NCI-H2196 treated with DMSO at 0.1 percent for 48 hours (cell line): ENCODE data around the gene ZNF263.

Experiments used
- DNase-seq: peaks from one replicate; lab custom pipeline; 2025; ENCODE audit not compliant: unreplicated experiment; lab: John Stamatoyannopoulos, UW

Gene ZNF263

DNA sequence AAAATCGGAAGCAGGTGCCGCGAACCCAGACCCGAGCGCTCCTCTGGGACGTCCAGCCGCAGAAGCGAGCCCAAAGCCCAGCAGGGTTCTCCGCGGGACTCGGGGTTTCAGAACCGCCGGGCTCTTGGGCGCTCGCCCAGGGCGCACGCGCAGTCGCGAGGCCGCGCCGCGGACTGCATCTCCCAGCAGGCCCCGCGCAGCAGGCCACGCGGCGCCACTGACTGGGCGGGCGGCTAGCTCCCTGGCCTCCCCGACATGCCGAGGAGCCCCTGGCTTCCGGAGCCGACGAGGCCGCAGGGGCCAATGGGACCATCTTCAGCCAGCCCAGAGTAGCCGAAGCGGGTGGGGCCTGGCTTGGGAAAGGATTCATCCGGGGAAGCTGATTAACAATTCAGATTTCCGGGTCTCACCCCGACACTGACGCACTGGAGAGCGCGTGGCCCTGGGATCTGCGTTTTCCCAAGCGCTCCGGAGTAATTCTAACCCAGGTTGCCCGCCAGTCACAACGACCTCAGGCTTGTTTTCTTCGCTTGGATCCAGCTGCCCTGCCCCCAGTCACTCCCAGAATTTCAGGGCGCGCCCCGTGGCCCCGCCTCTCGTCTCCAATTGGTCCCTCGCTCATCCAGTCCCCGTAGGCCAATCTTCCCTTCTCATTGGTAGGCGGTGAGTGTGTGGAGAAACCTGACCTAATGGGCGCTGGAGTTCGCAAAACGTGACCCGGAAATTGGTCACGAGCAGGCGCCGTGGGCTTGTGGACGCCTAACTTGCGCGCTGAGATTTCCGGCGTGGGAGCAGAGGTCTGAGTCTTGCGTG, at the start of gene ZNF263:
Gene ZNF263 (plus strand): TSS at position 762 of the 813 bp plus-strand sequence. CDS start 328 bp downstream, outside the sequence.
- DNase-seq: peak; percentile 96

GRCh38 chr16:3234543-3234856, 48.8 kb upstream of the ZNF263 start:
- DNase-seq: no peak

GRCh38 chr16:3234857-3235561, 48.3 kb upstream of the ZNF263 start, which contains the start of gene ZNF200:
TSS of gene ZNF200 (minus strand) at chr16:3235158. CDS start at chr16:3233755, 1,403 bp downstream.
- peak; percentile 86 for DNase-seq

DNA sequence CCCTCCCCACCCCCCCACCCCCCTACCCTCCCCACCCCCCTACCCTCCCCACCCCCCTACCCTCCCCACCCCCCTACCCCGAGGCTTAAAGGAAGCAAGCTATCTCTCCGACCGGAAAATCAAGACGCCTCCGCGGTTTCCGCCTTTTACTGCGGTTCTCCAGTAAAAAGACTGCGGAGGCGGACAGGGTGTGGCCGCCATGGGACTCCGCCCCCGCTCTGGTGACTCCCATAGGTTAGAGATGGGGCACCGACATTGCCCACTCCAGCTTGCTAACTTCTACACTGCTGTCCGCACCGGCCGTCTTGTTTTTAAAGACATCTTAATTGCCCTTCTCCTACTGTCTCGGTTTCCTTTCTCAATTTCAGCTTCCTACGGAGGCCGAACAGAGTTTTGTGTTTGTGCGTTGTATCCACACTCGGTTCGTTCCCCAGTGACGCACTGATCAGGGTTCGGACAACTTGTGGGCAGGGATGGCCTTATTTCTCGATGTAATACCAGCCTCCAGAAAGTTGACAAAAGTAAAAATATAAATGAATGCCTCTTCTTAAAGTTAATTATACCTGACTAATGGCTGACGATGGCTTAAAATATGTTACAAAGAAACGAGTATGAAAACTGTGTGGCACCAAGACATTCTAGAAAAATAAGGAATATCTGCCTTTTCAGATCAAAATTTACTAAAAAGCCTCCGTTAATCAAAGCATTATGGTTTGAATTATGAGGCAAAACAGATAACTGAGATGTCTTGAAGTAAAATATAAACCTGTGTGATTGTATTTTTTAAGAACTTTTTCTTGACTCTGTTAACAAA, 47.2 kb upstream of the ZNF263 start:
- no peak for DNase-seq

DNA sequence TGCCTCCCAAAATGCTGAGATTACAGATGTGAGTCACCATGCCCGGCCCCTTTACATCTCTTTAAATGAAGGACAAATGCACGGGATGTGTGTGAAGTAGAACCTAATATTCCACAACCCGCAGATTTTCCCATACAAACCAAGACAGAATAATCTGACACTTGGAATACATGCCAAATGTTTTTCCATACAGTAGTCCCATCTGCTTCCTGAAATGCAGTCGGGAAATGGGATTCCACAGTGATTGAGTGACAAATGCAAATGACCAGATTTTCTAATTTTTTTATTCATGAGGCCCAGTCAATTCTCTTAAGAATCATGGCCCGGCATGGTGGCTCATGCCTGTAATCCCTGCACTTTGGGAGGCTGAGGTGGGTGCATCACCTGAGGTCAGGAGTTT, 41.5 kb upstream of the ZNF263 start:
- no peak for DNase-seq

GRCh38 chr16:3242709-3243108, 40.6 kb upstream of the ZNF263 start:
- no peak for DNase-seq

GRCh38 chr16:3243882-3244281, 39.4 kb upstream of the ZNF263 start:
- no peak for DNase-seq

DNA sequence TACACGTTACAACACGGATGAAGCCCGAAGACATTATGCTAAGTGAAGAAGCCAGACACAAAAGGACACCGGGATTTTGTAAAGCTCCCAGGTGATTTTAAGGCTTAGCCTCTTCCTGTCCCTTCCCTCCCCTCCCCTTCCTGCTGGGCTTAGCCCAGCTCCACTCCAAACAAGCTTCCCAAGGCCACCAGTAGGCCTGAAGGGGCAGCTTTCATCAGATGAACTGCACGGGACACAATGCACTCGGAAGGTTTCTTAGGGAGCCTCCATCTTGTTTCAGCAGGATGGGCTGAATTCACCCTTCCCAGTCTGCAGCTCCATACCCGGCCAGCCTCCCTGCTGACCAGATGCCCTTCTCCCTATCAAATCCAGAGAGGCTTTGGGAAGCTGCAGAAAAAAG, 37.3 kb upstream of the ZNF263 start:
- no peak for DNase-seq

DNA sequence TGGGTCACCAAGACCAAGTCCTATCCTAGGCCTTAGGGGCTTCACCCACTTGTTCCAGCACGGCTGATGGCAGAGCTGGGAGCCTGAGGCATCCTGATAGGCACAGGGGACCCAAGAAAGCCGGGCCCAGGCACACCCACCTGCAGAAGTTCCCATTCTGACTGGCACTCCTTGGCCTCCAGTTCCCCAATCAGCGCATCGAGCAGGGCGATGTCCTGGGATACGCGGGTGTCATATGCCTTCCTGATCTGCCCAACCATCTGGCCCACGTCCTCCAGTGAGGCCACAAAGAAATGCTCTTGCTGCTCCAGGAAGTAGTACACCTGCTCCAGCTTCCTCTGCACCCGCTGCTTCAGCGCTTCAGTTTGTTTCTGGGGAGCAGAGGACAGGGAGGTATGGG, 36.4 kb upstream of the ZNF263 start:
- no peak for DNase-seq

- DNase-seq: no peak
These were observed 34.7 kb upstream of the ZNF263 start for GRCh38 chr16:3248596-3248995.

DNA sequence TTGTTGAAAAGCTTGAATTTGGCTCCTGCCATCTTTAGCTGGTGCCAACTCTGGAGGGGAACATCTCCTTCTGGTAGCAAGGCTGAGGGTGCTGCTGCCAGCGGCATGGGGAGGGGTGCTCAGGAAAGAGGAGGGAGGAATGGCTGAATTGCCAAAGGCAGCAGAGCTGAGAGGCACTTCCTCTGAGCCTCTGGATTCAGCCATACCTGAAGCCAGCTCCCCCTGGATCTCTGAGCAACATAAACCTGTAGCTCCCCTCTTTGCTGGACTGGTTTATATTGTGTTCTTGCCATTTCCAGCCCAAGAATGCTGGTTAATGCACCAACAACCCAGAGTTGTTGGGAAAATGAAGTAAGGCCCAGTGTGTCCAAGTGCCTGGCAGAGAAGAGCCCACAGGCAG, 34.3 kb upstream of the ZNF263 start:
- DNase-seq: no peak

GRCh38 chr16:3249451-3249850, 33.8 kb upstream of the ZNF263 start:
- no peak for DNase-seq

DNA sequence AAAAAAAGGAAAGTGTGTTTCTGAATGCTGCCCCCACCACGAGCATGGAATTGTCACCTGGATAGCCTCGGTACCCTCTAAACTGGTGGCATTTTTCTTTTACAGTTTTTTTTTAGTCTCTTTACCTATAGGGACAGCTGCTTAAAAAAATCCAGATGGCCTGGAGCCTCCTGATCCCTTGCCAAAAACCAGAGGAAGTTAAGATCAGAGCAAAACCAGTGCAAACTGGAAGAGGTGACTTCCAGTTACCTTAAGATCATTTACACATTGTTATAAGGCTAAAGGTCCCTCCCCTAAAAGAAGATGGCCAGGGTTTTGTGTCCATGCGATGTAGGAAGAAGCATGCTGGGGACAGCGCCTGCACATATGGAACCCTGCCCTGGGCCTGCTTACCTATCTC, 30.3 kb upstream of the ZNF263 start:
- DNase-seq: no peak

DNA sequence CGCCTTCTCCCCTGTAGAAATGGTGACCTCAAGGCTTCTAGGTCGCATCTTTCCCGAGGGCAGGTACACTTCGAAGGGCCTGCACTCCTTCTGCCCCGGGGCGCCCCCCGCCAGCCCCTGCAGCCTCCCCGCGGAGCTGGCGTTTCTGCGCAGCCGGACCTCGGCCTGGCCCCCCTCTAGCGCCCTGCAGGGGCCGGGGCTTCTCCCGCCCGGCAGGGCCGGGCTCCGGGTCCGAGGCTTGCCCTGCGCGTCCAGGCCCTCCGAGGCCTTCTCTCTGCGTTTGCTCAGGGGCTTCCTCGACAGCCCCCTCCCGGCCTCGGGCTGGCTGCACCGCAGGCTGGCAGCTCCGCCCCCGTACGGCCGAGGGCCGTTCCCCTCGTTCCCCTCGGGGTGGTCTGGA, 29.0 kb upstream of the ZNF263 start:
- DNase-seq: no peak

DNA sequence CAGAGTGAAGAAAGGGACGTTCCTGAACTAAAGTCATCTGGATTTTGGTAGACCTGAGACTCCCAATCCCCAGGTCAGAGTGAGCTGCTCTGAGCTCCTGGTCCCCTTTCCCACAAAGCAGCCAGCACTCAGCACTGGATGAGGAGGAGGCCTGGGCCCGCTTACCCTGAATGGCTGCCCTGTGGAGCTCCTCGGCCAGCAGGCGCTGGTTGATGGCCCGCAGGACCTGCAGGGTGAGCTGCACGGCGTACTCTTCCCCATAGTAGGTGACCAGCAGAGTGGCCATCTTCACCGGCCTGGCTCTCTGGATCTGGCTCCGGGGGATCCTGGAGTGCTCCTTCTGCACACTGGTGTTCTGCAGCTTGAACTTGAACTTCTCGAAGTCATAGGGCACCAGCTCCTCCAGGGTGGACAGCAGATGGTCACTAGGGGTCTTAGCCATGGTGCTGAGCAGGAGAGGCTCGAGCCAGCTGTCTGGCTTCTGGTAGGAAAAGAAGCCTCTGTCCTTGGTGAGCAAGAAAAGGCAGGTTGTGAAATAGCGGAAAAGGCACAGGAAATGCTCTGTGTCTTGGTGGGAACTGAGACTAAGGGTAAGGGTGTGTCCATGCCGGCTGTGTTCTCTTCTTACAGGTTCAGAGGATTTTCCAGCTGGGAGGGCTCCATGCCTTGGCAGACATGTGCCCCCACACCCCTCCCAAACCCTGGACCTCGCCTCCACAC, 27.0 kb upstream of the ZNF263 start, which contains the start of gene MEFV:
Gene MEFV (minus strand): TSS at position 488 of the 720 bp plus-strand sequence. CDS start 46 bp downstream, at position 442.
- DNase-seq: no peak

GRCh38 chr16:3256866-3257465, 26.3 kb upstream of the ZNF263 start:
- no peak for DNase-seq

- no peak for DNase-seq
These were observed 23.5 kb upstream of the ZNF263 start for GRCh38 chr16:3259836-3260235.

- DNase-seq: no peak
These were observed 20.8 kb upstream of the ZNF263 start for GRCh38 chr16:3262517-3262916.

GRCh38 chr16:3264137-3265036, 18.9 kb upstream of the ZNF263 start:
- DNase-seq: peak; percentile 97
